ENCODE measurements around the gene LY6G6C.

LY6G6C gene

GRCh38 chr6:31692353-31692752 lies 29.2 kb downstream of the LY6G6C start:
- Mint-ChIP-seq H3K36me3 (ENCODE audit: low read depth) (peaks cover 58% of the 10 kb centered on the region), H3K9me3 (no peaks in the 10 kb centered on the region), H3K4me3 (no peak overlapping the region), H3K27me3 (ENCODE audit: low read depth, poor library complexity) (no peaks in the 10 kb centered on the region), H3K4me1 (peaks cover 16% of the 10 kb centered on the region), H3K27ac (peak overlapping the region; percentile 76)
- no peak for TF ChIP-seq CTCF (IDR thresholded peaks at IDR 0.05)
- no peak for DNase-seq

GRCh38 chr6:31691564-31692108 lies 29.9 kb downstream of the LY6G6C start:
- no peak overlapping the region for H3K4me3 Mint-ChIP-seq
- DNase-seq = no peak
- TF ChIP-seq CTCF (IDR thresholded peaks at IDR 0.05) = no peak
- H3K27ac Mint-ChIP-seq = no peak overlapping the region
- no peaks in the 10 kb centered on the region for H3K27me3 Mint-ChIP-seq (ENCODE audit: low read depth, poor library complexity)
- H3K4me1 Mint-ChIP-seq = peaks cover 13% of the 10 kb centered on the region
- peaks cover 58% of the 10 kb centered on the region for H3K36me3 Mint-ChIP-seq (ENCODE audit: low read depth)
- H3K9me3 Mint-ChIP-seq = no peaks in the 10 kb centered on the region

GRCh38 chr6:31691078-31691463 lies 30.5 kb downstream of the LY6G6C start:
- Mint-ChIP-seq H3K36me3 (ENCODE audit: low read depth) (peaks cover 58% of the 10 kb centered on the region), H3K4me1 (peaks cover 13% of the 10 kb centered on the region), H3K27ac (peak overlapping the region; percentile 97), H3K4me3 (no peak overlapping the region), H3K9me3 (no peaks in the 10 kb centered on the region), H3K27me3 (ENCODE audit: low read depth, poor library complexity) (no peaks in the 10 kb centered on the region)
- no peak for DNase-seq
- TF ChIP-seq CTCF (IDR thresholded peaks at IDR 0.05) = no peak

GRCh38 chr6:31690231-31691077 lies 31.1 kb downstream of the LY6G6C start:
- peak overlapping the region; percentile 97 for H3K27ac Mint-ChIP-seq
- DNase-seq = no peak
- no peaks in the 10 kb centered on the region for H3K27me3 Mint-ChIP-seq (ENCODE audit: low read depth, poor library complexity)
- H3K9me3 Mint-ChIP-seq = no peaks in the 10 kb centered on the region
- TF ChIP-seq CTCF (IDR thresholded peaks at IDR 0.05) = no peak
- peaks cover 13% of the 10 kb centered on the region for H3K4me1 Mint-ChIP-seq
- peaks cover 65% of the 10 kb centered on the region for H3K36me3 Mint-ChIP-seq (ENCODE audit: low read depth)
- H3K4me3 Mint-ChIP-seq = peak overlapping the region; percentile 29

DNA sequence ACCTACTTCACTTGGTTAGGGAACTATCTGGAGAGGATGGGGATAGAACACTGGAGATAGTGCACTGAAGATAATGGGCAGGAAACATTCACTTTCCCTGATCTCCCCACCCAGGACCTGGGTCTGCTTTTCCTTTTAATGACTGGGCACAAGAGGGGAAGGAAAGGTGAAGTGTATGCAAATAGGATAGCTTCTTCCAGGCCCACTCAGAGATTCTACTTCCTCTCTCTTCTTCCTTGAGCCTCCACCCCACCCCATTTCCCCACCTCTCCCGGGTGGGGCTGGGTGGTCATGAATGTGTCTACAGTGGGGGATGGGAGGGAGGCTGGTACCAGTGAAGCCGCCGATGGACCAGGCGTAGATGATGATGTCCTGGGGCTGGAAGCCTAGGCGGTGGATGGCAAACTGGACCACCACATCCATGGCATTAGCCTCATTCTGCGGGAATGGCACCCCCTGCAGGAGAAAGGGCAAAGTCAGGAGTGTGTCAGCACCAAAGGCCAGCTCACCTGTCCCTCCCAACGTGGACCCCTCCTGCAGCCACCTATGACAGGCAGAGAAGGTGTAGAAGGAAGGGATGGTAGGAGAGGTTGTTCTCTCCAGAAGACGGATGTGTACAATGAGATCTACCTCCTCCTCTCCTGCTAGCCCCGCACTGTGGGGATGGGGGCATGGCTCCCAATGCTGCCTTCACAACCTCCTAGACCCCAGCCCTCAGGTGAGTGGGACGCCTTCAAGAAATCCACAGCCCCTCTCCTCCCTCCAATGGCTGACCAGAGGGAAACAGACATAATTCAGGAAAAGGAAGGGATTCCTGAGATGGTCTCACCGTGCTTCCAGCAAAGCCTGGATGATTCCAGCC lies 32.1 kb downstream of the LY6G6C start:
- DNase-seq = no peak
- TF ChIP-seq CTCF (IDR thresholded peaks at IDR 0.05) = peak; percentile 24
- peaks cover 13% of the 10 kb centered on the region for H3K4me1 Mint-ChIP-seq
- H3K36me3 Mint-ChIP-seq (ENCODE audit: low read depth) = peaks cover 66% of the 10 kb centered on the region
- H3K27ac Mint-ChIP-seq = peak overlapping the region; percentile 97
- no peaks in the 10 kb centered on the region for H3K27me3 Mint-ChIP-seq (ENCODE audit: low read depth, poor library complexity)
- H3K4me3 Mint-ChIP-seq = no peak overlapping the region
- H3K9me3 Mint-ChIP-seq = no peaks in the 10 kb centered on the region
